Cardiac fibroblast (primary cell): ENCODE measurements around the gene MGST2.

ENCODE experiments used
- DNase-seq, 2 donors: peaks; one replicate each; pipeline versions ENCODE4 v3.0.0 to v3.0.0-alpha.2; 2010; ENCODE audit warnings: low read depth in 2 of 2
- H3K4me3 ChIP-seq, 2 donors: replicated peaks in 1 of 2; 1 replicate in 1 of 2; 2 replicates in 1 of 2; pipeline ENCODE4 v1.5.1; 2011; ENCODE audit warnings: low read depth in 2 of 2, low read length in 2 of 2, mild to moderate bottlenecking in 2 of 2, moderate library complexity in 1 of 2
- TF ChIP-seq, protein P1 (sequence below): IDR thresholded peaks from one replicate; pipeline ENCODE4 v1.5.1; 2011; ENCODE audit warnings: low read depth, mild to moderate bottlenecking, low read length, inconsistent platforms

The MGST2 gene

DNA sequence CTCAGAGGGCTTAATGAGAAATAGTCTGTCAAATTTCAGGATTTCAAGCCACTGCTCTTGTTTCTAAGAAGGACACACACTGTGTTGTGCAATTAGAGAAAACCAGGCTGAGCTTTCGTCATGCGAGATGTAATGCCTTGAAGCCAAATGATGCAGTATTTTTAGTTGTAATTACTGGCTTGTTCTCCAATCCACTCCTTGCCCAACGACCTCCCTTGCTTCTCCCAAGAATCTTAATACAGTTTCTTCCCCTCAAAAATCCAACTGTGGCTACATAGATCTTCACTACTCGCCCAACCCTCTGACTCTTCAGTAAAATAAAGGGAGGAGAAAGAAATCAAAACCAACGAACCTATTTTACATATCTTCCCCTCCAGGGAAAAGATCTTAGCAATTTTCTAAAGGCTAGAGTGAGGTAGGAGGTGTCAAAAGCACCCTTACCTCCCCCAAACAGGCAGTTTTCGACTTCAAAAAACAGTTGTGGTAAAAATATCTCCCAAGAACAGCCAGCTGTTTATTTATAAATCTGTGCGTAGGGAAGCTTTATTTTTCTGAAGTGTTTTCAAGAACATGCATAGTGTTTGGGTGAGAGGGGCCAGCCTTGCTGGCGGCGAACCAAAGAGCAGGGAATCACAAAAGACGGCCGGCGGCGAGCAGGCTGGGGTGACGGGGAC lies 68.7 kb downstream of the MGST2 start:
- DNase-seq: peak; percentile 77 to 85
- TF ChIP-seq, protein P1, sequence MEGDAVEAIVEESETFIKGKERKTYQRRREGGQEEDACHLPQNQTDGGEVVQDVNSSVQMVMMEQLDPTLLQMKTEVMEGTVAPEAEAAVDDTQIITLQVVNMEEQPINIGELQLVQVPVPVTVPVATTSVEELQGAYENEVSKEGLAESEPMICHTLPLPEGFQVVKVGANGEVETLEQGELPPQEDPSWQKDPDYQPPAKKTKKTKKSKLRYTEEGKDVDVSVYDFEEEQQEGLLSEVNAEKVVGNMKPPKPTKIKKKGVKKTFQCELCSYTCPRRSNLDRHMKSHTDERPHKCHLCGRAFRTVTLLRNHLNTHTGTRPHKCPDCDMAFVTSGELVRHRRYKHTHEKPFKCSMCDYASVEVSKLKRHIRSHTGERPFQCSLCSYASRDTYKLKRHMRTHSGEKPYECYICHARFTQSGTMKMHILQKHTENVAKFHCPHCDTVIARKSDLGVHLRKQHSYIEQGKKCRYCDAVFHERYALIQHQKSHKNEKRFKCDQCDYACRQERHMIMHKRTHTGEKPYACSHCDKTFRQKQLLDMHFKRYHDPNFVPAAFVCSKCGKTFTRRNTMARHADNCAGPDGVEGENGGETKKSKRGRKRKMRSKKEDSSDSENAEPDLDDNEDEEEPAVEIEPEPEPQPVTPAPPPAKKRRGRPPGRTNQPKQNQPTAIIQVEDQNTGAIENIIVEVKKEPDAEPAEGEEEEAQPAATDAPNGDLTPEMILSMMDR: no peak
- H3K4me3 ChIP-seq: peak overlapping the region; percentile 34 to 49

DNA sequence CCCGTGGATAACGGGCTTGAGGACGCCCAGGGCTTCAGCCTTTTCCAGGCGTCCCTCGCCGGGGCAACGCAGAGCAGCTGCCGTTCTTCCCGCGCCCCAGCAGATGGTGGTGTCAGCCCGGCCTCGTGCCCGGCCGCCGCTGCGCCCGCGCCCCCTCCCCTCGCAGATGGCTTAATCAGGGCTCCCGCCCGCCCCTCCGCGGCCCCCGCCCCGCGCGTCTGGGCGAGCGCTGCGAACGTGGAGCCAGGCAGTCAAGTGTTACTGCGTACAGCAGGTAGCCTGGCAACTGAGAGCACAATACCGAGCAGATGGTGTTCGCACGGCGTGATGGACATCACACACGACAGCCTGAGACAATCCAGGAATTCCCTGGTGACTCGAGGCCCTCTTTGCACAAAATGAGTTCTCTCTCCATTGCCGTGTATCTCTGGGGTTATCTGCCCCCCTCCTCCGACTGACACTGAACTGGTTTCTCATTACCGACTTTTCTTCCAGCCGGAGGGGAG lies 69.3 kb downstream of the MGST2 start:
- TF ChIP-seq, protein P1: peak; percentile 46
- peak; percentile 71 to 88 for DNase-seq
- H3K4me3 ChIP-seq: peak overlapping the region; percentile 40 to 49

DNA sequence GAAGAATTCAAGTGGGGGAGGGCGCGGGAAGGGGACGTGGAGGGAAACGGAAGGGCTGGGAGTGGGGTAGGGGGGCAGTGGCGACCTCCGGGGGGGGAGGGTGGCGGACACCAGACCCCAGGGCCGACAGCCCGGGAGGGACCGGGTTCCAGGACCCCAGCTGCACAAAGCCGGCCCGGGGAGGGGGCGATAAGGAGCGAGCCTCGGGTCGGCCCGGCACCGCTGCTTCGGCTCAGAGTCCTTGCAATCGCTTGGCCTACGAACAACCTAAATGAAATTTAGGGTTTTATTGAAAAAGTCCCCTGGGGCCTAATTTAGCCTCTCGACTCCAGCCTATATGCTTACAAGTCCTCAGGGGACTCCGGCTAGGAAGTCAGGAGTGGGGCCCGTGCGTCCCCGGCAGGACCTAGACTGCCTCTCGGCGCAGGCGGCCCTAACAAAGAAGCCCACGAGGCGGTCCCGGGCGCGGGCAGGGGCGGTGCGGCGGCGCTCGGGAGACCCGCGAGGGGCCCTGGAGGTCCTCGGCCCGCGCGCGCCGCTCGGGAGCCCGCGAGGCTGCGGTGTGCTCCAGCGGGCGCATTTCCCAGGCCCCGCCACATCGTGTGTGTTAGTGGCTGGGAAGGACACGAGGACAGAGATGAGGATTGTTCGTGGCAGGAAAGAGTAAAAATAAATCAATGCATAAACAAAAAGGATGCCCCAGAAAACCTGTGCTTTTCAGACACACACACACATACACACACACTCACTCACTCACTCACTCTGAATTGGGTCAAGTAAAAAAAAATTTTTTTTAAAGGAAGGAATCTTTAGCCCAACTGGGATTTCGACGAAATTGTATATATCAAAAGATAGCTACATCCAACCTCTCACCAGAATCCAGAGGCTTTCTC lies 70.0 kb downstream of the MGST2 start:
- H3K4me3 ChIP-seq: peak overlapping the region; percentile 40 to 49
- DNase-seq: peak; percentile 14 to 22
- TF ChIP-seq, protein P1: no peak

DNA sequence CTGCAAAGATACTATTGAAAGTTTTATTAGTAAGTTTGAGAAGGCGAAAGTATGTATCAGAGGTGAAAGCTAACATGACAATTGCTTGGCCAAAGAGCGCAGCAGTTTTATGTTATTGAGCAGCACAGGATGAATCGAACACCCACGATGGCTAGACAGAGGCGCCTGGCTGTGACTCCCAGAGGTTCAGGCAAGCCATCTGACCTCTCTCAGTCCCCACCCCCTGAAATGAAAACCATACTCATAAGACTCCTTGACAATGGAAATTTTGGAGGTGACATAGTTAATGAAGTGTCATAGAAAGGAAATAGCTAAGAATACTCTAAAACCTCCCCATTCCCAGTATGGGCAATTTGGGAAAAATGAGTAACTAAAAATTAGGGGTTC lies 70.6 kb downstream of the MGST2 start:
- TF ChIP-seq, protein P1: no peak
- no peak overlapping the region for H3K4me3 ChIP-seq
- peak in 1 of 2 donors; percentile 17 for DNase-seq

DNA sequence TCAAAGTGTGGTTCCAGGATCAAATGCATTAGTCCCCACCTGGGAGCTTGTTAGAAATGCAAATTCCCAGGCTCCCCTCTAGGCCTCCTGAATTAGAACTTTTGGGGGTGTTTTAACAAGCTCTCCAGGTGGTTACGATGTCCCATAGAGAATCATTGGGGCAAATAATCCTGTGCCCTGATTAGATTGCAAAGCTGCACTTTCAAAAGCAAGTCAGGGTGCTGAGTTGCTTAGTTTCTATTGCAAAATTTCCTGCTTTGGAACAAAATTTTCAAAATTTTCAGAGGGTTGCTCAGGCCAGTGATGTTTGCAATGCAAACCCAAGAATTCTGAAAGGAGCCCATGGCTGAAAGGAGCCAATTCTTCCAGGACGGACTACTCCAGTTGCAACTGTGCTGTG lies 71.0 kb downstream of the MGST2 start:
- TF ChIP-seq, protein P1: no peak
- H3K4me3 ChIP-seq: no peak overlapping the region
- DNase-seq: peak in 1 of 2 donors; percentile 19

DNA sequence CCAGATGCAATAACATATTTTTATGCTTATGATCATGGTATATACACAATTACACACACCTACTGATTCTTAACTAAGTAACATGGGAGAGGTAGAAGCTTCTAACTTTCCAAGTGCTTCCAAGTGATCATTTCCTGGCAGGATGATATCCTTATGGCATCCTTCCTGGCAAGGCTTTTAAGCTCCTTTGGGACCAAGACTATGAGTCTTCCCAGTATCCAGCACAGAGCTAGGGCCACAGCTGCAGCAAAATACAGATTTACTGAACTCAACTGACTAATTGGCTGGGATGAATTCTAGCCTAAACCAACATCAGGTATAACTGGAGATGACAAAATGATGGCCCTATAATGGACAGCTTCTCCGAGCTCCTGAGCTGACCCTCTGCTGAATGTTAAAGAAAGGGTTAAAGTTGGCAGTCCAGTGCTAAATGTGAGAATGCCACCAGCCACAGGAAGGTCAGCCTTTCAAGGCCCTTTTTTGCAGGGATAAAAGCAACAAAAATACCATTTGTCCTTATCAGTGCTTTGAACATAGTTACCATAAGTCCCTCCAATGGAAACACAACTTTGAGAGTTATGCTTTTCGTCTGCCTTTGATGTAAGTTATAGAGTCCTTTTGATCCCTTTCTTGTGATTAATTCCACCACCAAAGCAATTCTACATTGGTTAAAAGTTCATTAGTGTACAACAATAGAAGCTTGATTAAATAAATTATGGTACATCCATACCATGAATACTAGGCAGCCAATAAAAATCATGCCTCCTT lies 73.4 kb downstream of the MGST2 start:
- TF ChIP-seq, protein P1: no peak
- no peak overlapping the region for H3K4me3 ChIP-seq
- DNase-seq: no peak
